GM21619 (cell line): Measurements from ENCODE around the gene THTPA.
A peak's percentile ranks its signal among the peaks of the same experiment; 100 is the strongest.

Experiments used
- ATAC-seq: cut with Tn5 transposase; IDR thresholded peaks from one replicate; pipeline ENCODE4 v1.9.1; 2021; ENCODE audit not compliant: unreplicated experiment

THTPA gene, protein sequence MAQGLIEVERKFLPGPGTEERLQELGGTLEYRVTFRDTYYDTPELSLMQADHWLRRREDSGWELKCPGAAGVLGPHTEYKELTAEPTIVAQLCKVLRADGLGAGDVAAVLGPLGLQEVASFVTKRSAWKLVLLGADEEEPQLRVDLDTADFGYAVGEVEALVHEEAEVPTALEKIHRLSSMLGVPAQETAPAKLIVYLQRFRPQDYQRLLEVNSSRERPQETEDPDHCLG

DNA sequence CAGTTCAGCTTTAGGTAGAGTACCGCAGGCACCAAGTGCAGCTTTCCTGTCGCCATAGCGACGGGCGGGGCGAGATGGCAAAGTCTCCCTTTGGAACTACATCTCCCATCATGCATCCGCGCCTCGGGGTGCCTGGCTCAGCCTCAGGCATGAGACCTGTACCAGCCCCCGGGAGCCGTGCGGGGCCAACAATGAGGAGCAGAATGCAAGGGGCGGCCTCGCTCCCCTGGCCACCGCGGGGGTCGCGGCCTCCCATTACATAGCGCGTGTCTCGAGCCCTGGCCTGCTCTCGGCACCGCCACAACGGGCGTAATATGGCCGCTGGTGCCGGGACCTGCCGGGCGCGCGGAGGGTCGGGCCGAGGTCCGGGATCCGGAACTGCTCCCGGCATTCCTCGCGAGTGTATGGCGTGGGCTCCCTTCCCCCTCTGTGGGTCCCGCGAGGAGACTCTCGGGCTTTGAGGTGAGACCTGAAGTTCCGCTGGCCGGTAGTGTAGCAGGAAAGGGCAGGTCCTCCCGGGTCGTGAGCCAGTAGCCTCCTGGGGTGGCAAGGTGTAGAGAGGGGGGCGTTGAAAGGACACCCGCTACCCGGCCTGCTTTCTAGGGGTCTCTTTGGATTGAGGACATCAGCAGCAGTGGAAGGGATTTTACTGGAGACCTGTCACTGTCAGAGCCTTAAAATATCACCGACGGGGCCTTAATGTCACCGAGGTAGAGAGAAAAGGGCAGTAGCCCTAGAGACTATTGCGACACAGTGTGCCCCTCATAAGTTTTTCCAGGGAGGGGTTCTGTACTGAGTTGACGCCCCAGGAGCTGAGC lies at the start of gene THTPA:
Gene THTPA, plus strand, starts transcription at position 390 of the 818 bp plus-strand sequence. CDS start 487 bp downstream, outside the sequence.
- peak; percentile 81 for ATAC-seq

- no peak for ATAC-seq
Observed at GRCh38 chr14:23512156-23512555, 43.9 kb upstream of the THTPA start.

- no peak for ATAC-seq
Observed at GRCh38 chr14:23513005-23513817, 42.9 kb upstream of the THTPA start.

DNA sequence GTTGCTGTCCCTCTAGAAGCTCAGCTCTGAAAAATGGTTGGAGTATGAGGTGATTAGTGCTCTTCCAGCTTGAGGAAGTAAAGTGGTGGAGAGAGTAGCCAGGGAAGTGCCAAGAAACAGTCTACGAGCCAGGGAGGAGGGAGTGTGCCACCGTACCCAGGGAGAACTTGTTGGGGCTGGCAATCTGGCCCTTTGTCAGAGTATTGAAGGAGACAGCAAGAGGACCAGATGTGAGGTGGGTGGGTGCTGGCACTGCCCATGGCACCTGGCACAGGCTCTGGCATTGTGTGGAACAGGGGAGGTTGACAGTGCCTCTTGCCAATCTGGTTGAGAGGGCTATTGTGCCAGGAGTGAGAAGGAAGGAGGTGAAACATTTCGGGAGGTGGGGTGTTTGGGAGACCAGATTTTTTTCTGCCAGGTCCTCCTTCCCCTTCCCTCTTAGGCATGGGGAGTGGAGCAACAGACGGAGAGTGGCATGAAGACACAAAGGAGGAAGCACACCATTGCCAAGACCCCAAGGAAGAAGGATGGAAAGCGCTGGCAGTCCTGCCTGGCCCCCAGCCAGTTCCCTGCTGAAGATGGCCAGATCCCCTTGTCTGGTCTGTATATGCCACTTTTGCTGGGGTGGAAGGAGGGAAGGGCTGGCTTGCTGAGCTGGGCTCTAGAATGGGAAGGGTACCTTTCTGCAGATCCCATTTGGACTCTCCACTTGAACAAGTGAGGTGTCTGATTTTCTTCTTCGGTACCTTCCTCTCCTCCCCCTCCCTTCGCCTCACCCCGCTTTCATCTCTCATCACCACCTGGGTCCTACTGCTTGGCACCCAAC lies 42.0 kb upstream of the THTPA start:
- no peak for ATAC-seq

DNA sequence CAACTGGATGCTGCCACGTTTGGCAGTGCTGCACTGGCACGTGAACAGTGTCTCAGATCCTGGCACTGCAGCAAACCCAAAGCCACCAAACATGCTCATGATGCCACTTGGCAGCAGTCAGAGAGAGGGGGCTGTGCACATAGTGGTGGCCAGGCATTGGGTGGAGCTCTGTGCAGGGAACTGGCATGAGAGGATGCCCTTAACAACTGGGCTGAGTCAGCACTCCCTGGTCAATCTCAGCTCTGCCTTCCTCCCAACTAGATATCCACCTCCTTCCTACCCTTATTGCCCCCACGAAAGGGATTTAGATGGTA lies 41.5 kb upstream of the THTPA start:
- ATAC-seq = no peak

GRCh38 chr14:23517650-23518326 lies 38.3 kb upstream of the THTPA start:
- ATAC-seq = no peak

DNA sequence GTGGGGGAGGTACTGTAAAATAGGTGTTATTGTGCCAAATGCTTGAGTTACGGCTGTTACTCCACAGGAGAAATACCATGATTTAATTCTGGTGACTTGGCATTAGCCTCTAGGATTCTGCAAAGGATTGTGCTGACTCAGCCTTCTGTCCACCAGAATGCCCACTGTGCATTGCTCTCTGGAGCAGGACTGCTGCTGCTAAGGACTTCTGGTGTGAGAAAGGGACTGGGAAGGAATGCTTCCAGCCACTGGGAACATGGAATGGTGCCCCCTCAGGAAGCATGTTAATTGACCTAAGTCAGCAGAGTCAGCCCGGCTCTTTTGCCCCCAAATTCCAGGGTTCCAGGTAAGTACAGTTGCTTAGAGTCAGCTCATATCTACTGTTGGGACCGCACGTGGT lies 37.4 kb upstream of the THTPA start:
- no peak for ATAC-seq

GRCh38 chr14:23520899-23521533 lies 35.1 kb upstream of the THTPA start:
- no peak for ATAC-seq

DNA sequence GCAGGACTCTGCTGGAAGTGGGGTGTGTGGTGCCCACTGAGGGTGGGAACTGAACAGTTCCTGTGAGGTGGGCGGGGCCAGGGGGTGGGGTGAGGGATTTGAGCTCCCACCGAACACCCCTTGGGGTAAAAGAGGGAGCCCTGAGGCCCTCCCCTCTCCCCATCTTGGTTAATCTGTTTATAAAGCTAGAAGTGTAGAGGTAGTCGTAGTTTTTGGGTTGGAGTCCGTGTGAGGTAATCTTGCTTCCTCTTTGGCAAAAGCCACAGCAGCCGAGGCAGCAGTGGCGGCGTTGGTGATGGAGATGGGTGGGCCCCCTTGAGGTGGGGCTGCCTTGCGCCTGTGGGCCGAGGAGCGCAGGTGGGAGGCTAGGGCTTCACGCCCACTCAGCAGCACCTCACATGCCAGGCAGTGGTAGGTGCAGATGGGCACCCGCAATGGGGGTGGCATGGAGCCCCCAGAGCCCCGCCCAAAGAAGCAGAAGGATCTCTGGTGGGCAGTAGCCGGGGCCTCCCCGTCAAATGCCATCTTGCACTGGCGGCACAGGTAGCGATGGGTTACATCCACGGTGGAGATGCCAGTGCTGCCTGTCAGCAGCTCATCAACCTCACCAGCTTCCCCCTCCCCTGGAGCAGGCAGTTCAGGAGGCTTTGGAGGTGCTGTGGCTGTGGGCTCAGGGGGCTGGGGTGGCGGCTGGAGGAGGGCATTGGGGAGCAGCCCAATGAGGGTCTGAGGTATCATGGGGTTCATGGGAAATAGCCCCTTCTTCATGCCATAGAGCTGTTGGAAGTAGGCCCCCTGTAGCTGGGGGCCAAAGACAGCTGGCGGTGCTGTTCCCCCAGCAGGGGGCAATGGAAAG lies 34.1 kb upstream of the THTPA start:
- no peak for ATAC-seq

- no peak for ATAC-seq
Observed at GRCh38 chr14:23522643-23523198, 33.4 kb upstream of the THTPA start.

DNA sequence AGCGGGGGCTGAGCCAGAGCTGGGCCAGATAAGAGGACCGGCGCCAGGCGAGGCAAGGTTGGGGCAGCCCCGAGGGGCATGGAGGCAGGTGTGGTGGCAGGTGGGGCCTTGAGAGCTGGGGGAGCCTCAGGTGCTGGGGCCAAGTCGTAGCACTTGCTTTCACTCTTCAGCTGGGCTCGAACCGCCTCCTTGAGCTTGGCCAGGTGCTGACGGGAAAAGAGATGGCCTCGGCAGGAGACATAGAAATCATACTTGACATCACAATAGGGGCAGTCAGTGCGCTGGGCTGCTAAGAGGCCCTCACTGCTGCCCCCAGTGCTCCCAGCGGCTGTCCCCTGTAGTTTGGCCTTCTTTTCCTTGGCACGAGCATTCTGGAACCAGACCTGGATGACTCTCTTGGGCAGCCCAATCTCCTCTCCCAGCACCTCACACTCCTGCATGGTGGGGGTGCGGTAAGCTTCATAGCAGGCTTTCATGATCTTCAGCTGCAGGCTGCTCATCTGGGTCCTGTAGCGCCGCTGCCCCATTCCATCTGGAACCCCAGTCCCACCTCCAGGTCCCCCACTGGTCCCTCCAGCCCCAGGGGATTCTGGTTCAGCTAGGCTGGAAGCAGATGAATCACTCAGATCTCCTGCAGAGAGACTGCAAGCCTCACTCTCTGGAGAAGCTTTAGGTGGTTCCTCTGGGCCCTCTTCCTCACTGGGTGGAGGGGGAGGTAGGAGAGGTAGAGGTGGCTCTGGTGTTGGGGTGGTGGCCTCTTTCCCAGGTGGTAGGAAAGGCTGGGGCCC lies 32.6 kb upstream of the THTPA start:
- no peak for ATAC-seq

DNA sequence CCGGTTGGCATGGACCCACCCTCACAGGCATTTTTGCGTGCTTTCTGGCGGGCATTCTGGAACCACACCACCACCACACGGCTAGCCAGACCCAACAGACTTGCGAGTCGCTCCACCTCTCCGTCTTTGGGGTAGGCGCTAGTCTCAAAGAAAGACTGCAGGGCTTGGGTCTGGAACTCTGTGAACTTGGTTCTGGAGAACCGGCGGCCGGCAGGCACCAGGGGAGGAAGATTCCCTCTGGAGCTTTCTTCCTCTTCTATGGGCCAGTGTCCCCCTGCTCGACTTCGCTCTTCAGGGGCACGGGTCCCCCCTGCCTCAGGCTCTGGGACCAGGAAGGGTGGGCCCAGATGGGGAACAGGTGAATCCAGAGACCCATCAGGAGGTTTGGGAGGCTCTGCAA lies 31.1 kb upstream of the THTPA start:
- ATAC-seq = no peak

DNA sequence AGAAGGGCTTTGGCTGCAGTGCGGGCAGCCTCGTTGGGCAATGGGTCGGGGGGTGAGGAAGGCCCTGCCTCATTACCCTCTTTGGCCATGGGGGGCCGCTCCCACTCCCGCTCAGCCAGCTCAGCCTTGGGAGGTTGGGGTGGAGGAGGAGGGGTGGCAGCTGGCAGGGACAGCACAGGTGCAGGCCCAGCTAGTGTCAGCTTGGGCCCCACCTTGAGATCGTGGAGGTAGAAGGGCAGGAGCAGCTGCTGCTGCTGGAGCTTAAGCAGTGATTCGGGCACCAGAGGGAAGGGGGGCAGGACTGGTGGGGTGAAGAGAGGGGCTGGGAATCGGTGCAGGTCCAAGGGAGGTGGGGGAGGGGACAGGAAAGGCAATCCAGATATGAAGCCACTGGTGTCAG lies 30.5 kb upstream of the THTPA start:
- ATAC-seq = no peak

- ATAC-seq = no peak
Observed at GRCh38 chr14:23528555-23528954, 27.5 kb upstream of the THTPA start.

GRCh38 chr14:23529016-23529415 lies 27.1 kb upstream of the THTPA start:
- no peak for ATAC-seq

DNA sequence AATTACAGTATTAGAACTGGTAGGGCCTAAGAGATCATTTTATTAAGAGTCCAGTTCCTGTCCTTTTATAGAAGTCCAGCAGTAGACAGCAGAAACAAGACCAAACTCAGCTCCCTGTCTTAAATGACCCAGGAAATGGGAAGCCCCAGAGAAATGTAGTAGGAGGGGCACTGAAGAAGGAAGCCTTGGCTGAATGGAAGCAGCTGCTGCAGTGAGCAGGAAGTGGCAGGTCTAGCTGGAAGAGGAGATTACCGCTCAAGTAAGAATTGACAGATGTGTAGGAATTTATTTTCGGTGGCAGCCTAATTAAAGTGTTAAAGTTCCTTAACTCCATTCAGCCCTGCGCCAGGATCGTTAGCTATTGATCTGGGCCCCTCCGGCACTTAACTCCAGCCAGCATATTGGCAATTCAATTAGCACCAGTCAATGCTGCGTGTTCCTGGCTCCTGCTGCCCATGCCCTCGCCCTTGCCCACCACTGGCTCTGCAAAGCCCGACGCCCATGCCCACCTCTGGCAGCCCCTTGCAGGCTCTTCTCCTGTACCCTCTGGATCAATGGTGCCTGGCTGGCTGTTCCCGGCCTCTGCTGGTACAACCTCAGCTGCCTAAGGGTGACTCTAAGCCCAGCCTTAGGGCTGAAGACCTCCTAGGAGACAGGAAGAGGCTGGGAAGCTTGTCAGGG lies 25.6 kb upstream of the THTPA start:
- ATAC-seq = no peak

- ATAC-seq = no peak
Observed at GRCh38 chr14:23531391-23531790, 24.7 kb upstream of the THTPA start.
